Lower leg skin (tissue), 3 donors: ENCODE measurements around the gene PIAS3.

ENCODE experiments used
- CTCF ChIP-seq, 3 donors: fragments of 450-650 bp; IDR thresholded peaks; one replicate each; pipeline ENCODE4 v1.5.1; 2016; ENCODE audit warnings: antibody characterized with exemption in 3 of 3, mild to moderate bottlenecking in 3 of 3, moderate library complexity in 2 of 3
- POLR2A ChIP-seq, 2 donors: fragments of 450-650 bp; IDR thresholded peaks; one replicate each; pipeline ENCODE4 v1.6.1; 2016 to 2017; ENCODE audit warnings: antibody characterized with exemption in 2 of 2, mild to moderate bottlenecking in 1 of 2, moderate library complexity in 1 of 2

GRCh38 chr1:145892486-145893087, 33.7 kb upstream of the PIAS3 start:
- no peak for TF ChIP-seq CTCF (IDR thresholded peaks at IDR 0.05)
- TF ChIP-seq POLR2A (IDR thresholded peaks at IDR 0.05): no peak
